Activated CD4-positive, alpha-beta T cell treated with anti-CD3 and anti-CD28 coated beads, Interleukin-2, amount 50 U/mL, for 16 hours (primary cell): ENCODE data around the gene SMYD3.
"Not testable (repeated sequence)": the region's sequence is repeated elsewhere in the genome, so short reads cannot be mapped to it uniquely, and the experiment has no call there.

ENCODE experiments used
- DNase-seq: peaks from one replicate; pipeline ENCODE4 v3.0.0-alpha.2; 2020

Gene SMYD3

GRCh38 chr1:245855846-245856730 is 651.0 kb downstream of the SMYD3 start:
- no peak for DNase-seq

GRCh38 chr1:245853291-245853690 is 653.8 kb downstream of the SMYD3 start:
- DNase-seq, result no peak

- DNase-seq, result no peak
These were observed 664.0 kb downstream of the SMYD3 start for GRCh38 chr1:245843101-245843500.

- DNase-seq, result no peak
These were observed 665.0 kb downstream of the SMYD3 start for GRCh38 chr1:245842106-245842505.

DNA sequence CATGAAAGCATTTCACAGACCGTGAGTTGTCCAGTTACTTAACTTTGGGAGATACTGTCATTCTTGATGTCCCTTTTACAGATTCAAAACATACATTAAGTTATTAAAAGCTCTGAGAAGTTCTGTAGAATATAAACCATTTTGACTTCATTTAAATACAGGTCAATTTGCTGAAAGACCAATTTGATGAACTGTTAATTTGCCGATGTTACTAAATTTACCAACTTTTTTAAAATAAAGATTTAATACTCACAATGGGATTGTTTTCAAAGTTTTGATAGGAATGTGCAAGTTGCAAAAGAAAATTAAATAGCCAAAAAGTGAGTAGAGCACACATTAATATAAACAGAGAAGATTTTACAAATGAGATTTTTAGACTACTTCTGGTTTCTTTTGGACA is 666.1 kb downstream of the SMYD3 start:
- no peak for DNase-seq

DNA sequence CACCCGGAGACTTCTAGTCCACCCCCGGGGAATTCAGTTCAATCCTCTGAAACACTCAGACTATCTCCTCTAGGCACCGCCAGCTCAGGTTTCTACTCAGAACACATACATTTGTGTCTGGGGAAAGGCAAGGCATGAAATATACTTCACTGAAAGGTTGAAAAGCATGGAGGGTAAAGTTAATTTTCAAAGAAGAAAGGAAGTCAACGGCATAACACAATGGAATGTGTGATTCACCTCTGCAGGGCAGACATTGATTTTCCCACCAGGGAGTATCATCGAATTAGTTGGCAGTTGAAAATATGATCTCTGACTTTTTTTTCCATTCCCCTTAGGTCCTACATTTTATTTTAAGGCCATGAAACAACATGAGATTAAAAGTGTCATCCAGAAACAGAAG is 669.4 kb downstream of the SMYD3 start:
- no peak for DNase-seq

GRCh38 chr1:245835386-245835785 is 671.7 kb downstream of the SMYD3 start:
- DNase-seq, result no peak

- no peak for DNase-seq
These were observed 673.1 kb downstream of the SMYD3 start for GRCh38 chr1:245834002-245834401.

DNA sequence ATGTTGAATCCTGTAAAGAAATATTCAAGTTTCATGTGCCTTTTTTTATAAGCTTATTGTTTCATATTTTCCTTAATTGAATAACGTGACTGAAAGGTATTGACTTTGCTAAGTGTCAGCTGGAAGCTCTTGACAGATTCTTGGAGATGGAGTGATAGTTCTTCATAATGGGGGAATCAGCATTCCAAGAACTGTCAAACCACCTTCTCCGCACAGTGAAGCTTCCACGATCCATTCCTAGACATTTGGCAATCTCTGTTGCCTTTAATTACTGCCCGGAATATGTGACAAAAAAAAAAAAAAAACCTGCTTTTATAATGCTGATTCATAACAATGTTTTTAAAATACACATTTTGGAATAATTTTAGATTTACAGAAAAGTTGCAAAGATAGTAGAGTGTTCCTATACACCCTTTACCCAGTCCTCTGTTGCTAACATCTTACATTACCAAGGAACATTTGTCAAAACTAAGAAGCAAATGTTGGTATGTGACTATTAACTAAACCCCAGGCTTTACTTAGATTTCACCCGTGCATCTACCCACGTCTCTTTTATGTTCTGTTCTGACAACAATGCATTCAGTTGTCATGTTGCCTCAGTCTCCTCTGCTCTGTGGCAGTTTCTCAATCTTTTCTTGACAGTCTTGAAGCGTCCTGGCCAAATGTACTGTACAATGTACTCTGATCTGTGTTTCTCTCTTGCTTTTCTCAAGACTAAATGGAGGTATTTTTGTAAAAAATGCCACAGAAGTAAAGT is 674.1 kb downstream of the SMYD3 start:
- no peak for DNase-seq

DNA sequence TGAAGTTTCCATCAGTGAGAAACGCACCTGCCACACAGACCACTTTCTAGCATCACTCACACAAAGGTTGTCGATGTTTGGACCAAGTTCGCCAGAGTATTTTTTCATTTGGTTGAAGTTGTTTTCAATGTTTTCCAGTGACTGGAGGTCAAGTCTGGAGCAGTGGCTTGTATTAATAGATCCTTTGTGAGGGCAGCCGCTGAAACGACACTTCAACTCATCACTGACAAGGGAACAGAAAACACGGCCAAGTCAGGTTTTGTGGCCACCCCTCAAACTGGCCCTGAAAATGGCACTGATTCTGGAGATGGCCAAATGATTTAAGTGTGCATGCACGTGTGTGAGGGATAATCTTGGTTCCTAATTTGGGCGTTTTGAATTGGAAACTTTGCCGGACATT is 675.6 kb downstream of the SMYD3 start:
- no peak for DNase-seq

GRCh38 chr1:245829826-245830225 is 677.3 kb downstream of the SMYD3 start:
- DNase-seq, result no peak

DNA sequence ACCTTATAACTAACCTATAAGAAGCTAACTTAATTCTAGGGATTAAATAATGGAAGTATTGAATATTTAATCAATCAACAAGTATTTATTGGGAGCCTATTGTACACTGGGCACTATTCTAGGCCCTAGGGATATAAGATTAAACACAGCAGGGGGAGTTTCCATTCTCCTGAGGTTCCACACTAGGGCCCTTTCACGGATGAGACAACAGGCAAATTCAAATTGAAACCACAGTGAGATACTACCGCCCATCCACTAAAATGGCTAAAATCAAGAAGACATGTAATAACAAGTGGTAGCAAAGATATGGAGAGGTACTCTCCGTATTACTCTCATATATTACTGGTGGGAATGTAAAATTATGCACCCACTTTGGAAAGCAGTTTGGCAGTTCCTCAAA is 677.9 kb downstream of the SMYD3 start:
- DNase-seq, result no peak

DNA sequence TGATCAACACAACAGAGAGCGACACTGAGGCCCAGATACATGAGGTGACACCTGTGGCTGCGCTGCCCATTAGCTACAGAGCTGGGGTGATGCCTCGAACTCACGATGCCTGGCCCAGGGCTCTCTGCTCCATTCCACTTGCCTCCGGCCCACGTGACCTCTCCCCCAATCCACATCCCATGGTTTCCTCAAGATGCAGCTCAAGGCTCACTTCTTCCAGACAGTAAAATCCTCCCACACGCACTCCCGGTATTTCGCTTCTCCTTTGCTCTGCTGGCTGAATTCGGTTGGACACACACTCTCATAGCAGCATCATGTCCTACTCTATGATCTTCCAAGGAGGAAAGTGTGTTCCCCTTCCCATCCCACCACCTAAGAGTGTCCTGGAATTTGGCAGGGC is 679.8 kb downstream of the SMYD3 start:
- DNase-seq, result no peak

GRCh38 chr1:245825128-245825901 is 681.8 kb downstream of the SMYD3 start:
- DNase-seq, result no peak

DNA sequence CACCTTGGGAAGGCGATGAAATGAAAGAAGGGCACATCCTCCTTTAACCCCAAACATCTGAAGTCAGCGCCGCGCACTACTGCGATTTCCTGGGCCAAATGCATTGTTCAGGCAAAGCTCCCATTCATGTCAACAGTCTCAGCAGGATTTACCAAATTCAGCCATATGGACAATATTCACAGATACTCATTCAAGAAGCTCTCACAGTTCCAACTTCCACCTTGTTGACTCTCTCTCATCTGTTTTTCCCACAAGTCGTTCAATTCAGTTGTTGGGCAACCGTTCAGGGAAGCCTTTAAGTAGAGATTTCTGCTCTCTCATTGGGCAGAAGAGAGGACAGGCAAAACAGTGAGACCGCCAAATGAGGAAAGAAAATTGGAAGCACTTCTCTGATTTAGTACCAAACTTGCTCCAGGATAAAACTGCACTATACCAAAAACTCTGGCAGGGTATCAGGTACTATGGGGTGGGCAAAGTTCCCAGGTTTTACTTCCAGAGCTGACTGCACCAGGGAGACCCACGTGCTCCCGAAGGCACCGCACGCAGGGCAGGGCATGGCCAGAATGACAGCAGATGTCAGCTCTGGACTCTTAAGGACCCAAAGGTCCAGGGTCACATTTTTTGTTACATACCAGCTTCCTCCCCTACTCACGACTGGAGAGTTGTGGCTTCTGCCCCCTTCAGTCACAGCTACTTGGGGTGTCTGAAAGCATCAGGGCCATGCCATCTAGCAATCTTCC is 683.5 kb downstream of the SMYD3 start:
- DNase-seq, result no peak

- no peak for DNase-seq
These were observed 684.1 kb downstream of the SMYD3 start for GRCh38 chr1:245822996-245823395.

GRCh38 chr1:245818363-245818762 is 688.7 kb downstream of the SMYD3 start:
- not testable (repeated sequence) for DNase-seq

DNA sequence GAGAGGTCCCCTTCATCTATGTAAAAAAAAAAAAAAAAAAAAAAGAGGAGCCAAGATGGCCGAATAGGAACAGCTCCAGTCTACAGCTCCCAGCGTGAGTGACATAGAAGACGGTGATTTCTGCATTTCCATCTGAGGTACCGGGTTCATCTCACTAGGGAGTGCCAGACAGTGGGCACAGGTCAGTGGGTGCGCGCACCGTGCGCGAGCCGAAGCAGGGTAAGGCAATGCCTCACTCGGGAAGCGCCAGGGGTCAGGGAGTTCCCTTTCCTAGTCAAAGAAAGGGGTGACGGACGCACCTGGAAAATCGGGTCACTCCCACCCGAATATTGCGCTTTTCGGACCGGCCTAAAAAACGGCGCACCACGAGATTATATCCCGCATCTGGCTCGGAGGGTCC is 690.6 kb downstream of the SMYD3 start:
- DNase-seq, result not testable (repeated sequence)

- DNase-seq, result no peak
These were observed 692.4 kb downstream of the SMYD3 start for GRCh38 chr1:245814651-245815050.

GRCh38 chr1:245812278-245812677 is 694.8 kb downstream of the SMYD3 start:
- no peak for DNase-seq

DNA sequence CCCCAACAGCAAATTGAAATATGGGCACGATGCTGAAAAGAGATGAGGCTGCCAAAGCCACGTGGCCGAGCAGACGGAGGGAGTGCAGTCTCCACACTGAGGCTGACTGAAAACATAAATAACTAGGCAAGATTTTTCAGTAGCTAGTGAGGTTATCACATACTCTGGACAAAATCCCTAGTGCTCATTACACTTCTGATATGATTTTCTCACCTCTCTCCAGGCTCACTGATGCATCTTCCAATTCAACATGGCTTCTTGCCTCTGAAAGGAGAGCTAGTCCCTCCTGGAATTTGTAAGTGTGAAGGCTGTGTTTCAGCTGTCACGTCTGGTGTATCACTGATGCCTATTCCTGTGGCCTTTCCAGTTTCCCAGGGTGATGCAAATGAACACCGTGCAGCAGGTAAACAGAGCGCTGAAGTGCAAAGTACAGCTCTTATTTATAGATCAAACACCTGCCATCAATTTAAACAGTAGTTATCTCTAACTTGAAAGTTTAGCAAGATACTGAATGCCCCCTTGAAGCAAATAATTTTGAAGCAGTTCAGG is 696.2 kb downstream of the SMYD3 start:
- DNase-seq, result no peak

DNA sequence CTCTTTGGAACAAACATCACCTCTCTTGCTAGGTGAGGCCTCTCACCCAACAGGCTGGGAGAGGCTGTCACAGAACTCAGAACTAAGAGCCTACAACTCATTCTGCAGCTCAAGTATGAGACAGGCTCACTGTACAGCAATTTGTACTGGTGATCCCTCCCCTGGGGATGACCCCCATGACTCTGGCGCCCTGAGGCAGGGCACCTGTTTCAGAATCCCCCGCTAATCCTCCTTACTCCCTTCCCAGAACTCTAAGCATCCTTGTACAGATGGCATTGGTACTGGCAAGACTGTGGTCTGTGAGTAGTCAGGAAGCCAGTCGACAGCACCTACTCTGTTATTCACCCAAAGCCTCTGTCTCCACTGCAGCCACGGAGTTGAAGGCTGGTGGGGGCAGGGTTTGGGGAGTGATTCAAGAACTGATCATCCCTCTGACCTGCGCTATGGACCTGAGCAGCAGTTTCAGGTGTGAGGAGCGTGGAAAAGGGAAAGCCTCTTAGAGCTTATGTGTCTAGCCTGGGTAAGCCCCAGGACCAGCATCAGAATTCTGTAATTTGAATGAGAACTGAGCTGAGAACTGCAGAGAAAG is 696.8 kb downstream of the SMYD3 start:
- no peak for DNase-seq
